Measurements from ENCODE around the gene UPF3B. TPM values are rescaled to one million over a fixed set of nuclear protein-coding genes. Genes with fewer than 3 reads are reported as not detected.

UPF3B gene
- total and polyA plus RNA-seq, 9 of the 15 experiments (the other 6 are each of a cell fraction or from before 2014, with no cell fraction given), result 17.6 to 57.0 (median 32.3) TPM

- no peak for TF ChIP-seq ZNF239 (CRISPR knock-in tag; IDR thresholded peaks at IDR 0.05)
- TF ChIP-seq ZNF740 (CRISPR knock-in tag; IDR thresholded peaks at IDR 0.05), result no peak
- no peak for TF ChIP-seq ZNF740 (tag; IDR thresholded peaks at IDR 0.05)
- no peak for TF ChIP-seq MIER1 (IDR thresholded peaks at IDR 0.05; ENCODE audit: low read depth)
- no peak for TF ChIP-seq SMARCE1 (IDR thresholded peaks at IDR 0.05)
- TF ChIP-seq ZNF511 (CRISPR knock-in tag; IDR thresholded peaks at IDR 0.05), result 0 out of 2 replicates have a peak, but pooled peaks have one; percentile 17
- no peak for TF ChIP-seq NFIX (CRISPR knock-in tag; IDR thresholded peaks at IDR 0.05; ENCODE audit: low read depth)
- no peak; a peak in 1 of 4 replicates for TF ChIP-seq MLLT1 (IDR thresholded peaks at IDR 0.05)
- no peak for TF ChIP-seq NCOR1 (IDR thresholded peaks at IDR 0.05)
- TF ChIP-seq NFATC3 (IDR thresholded peaks at IDR 0.05), result no peak
- no peak for TF ChIP-seq STAT6 (CRISPR knock-in tag; IDR thresholded peaks at IDR 0.05)
- no peak for TF ChIP-seq SRSF1 (IDR thresholded peaks at IDR 0.05; ENCODE audit: low read depth, low read length)
- TF ChIP-seq SNIP1 (IDR thresholded peaks at IDR 0.05; ENCODE audit: low read depth), result no peak
Measured at GRCh38 chrX:119871599-119872395, 19.0 kb upstream of the UPF3B start, which contains the start of the genes NDUFA1 and RNF113A (continued).
